WTC11 (cell line): ENCODE measurements around the gene EMP2.
"Not testable (repeated sequence)": the region's sequence is repeated elsewhere in the genome, so short reads cannot be mapped to it uniquely, and the experiment has no call there.

Experiments
- AFF4 ChIP-seq: sonication (generic); formaldehyde crosslinking; IDR thresholded peaks from 2 replicates; pipeline ENCODE4 v1.8.1; 2023; ENCODE audit warnings: mild to moderate bottlenecking, missing genetic modification reagents, borderline replicate concordance
- CREB1 ChIP-seq: sonication (generic); formaldehyde crosslinking; IDR thresholded peaks from 2 replicates; pipeline ENCODE4 v1.8.0; 2023; ENCODE audit warnings: mild to moderate bottlenecking, missing genetic modification reagents
- CREM ChIP-seq: sonication (generic); formaldehyde crosslinking; IDR thresholded peaks from 2 replicates; pipeline ENCODE4 v1.8.1; 2022; ENCODE audit warnings: mild to moderate bottlenecking, missing genetic modification reagents, moderate library complexity
- CTCF ChIP-seq: fragments of 200-600 bp; IDR thresholded peaks from 2 replicates; pipeline ENCODE4 v1.8.0; 2022; ENCODE audit warnings: antibody characterized with exemption
- ELF4 ChIP-seq: sonication (generic); formaldehyde crosslinking; IDR thresholded peaks from 2 replicates; pipeline ENCODE4 v1.8.1; 2022; ENCODE audit warnings: low read depth, mild to moderate bottlenecking, moderate library complexity, missing genetic modification reagents
- KAT7 ChIP-seq: sonication (generic); formaldehyde crosslinking; IDR thresholded peaks from 2 replicates; pipeline ENCODE4 v1.8.1; 2023; ENCODE audit warnings: missing genetic modification reagents, mild to moderate bottlenecking, borderline replicate concordance
- MYBL2 ChIP-seq: sonication (generic); formaldehyde crosslinking; IDR thresholded peaks from 2 replicates; pipeline ENCODE4 v1.8.1; 2023; ENCODE audit warnings: mild to moderate bottlenecking, moderate library complexity, missing genetic modification reagents
- PRDM15 ChIP-seq: sonication (generic); formaldehyde crosslinking; IDR thresholded peaks from 2 replicates; pipeline ENCODE4 v1.8.0; 2022; ENCODE audit warnings: missing genetic modification reagents
- SOX15 ChIP-seq: fragments of 250-450 bp; sonication (Bioruptor Pico); IDR thresholded peaks from 2 replicates; pipeline ENCODE4 v1.9.0; 2021; ENCODE audit warnings: mild to moderate bottlenecking
- ZNF263 ChIP-seq: sonication (generic); formaldehyde crosslinking; IDR thresholded peaks from 2 replicates; pipeline ENCODE4 v1.8.1; 2022; ENCODE audit warnings: low read depth, mild to moderate bottlenecking, moderate library complexity, missing genetic modification reagents
- TF ChIP-seq, protein P1 (sequence below): sonication (generic); formaldehyde crosslinking; IDR thresholded peaks from 2 replicates; pipeline ENCODE4 v1.8.1; 2023; ENCODE audit warnings: mild to moderate bottlenecking, moderate library complexity, missing genetic modification reagents
- TF ChIP-seq, protein P2 (sequence below): sonication (generic); formaldehyde crosslinking; IDR thresholded peaks from 2 replicates; pipeline ENCODE4 v1.8.0; 2023; ENCODE audit warnings: missing genetic modification reagents
- TF ChIP-seq, protein P3 (sequence below): sonication (generic); formaldehyde crosslinking; IDR thresholded peaks from 2 replicates; pipeline ENCODE4 v1.8.1; 2022; ENCODE audit warnings: missing genetic modification reagents, borderline replicate concordance
- TF ChIP-seq, protein P4 (sequence below): fragments of 250-450 bp; sonication (Bioruptor Pico); IDR thresholded peaks from 2 replicates; pipeline ENCODE4 v1.9.0; 2021; ENCODE audit warnings: mild to moderate bottlenecking

GRCh38 chr16:10533612-10534011 is 46.8 kb downstream of the EMP2 start:
- not testable (repeated sequence) for TF ChIP-seq ELF4 (CRISPR knock-in tag); CTCF; CREB1 (CRISPR knock-in tag); AFF4 (CRISPR knock-in tag); KAT7 (CRISPR knock-in tag); ZNF263 (CRISPR knock-in tag); PRDM15 (CRISPR knock-in tag); SOX15; CREM (CRISPR knock-in tag); MYBL2 (CRISPR knock-in tag)
- TF ChIP-seq, protein P1, sequence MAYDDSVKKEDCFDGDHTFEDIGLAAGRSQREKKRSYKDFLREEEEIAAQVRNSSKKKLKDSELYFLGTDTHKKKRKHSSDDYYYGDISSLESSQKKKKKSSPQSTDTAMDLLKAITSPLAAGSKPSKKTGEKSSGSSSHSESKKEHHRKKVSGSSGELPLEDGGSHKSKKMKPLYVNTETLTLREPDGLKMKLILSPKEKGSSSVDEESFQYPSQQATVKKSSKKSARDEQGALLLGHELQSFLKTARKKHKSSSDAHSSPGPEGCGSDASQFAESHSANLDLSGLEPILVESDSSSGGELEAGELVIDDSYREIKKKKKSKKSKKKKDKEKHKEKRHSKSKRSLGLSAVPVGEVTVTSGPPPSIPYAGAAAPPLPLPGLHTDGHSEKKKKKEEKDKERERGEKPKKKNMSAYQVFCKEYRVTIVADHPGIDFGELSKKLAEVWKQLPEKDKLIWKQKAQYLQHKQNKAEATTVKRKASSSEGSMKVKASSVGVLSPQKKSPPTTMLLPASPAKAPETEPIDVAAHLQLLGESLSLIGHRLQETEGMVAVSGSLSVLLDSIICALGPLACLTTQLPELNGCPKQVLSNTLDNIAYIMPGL, result not testable (repeated sequence)
- TF ChIP-seq, protein P2, sequence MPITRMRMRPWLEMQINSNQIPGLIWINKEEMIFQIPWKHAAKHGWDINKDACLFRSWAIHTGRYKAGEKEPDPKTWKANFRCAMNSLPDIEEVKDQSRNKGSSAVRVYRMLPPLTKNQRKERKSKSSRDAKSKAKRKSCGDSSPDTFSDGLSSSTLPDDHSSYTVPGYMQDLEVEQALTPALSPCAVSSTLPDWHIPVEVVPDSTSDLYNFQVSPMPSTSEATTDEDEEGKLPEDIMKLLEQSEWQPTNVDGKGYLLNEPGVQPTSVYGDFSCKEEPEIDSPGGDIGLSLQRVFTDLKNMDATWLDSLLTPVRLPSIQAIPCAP (CRISPR knock-in tag), result not testable (repeated sequence)
- TF ChIP-seq, protein P3, sequence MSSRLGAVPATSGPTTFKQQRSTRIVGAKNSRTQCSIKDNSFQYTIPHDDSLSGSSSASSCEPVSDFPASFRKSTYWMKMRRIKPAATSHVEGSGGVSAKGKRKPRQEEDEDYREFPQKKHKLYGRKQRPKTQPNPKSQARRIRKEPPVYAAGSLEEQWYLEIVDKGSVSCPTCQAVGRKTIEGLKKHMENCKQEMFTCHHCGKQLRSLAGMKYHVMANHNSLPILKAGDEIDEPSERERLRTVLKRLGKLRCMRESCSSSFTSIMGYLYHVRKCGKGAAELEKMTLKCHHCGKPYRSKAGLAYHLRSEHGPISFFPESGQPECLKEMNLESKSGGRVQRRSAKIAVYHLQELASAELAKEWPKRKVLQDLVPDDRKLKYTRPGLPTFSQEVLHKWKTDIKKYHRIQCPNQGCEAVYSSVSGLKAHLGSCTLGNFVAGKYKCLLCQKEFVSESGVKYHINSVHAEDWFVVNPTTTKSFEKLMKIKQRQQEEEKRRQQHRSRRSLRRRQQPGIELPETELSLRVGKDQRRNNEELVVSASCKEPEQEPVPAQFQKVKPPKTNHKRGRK (CRISPR knock-in tag), result not testable (repeated sequence)
- TF ChIP-seq, protein P4, sequence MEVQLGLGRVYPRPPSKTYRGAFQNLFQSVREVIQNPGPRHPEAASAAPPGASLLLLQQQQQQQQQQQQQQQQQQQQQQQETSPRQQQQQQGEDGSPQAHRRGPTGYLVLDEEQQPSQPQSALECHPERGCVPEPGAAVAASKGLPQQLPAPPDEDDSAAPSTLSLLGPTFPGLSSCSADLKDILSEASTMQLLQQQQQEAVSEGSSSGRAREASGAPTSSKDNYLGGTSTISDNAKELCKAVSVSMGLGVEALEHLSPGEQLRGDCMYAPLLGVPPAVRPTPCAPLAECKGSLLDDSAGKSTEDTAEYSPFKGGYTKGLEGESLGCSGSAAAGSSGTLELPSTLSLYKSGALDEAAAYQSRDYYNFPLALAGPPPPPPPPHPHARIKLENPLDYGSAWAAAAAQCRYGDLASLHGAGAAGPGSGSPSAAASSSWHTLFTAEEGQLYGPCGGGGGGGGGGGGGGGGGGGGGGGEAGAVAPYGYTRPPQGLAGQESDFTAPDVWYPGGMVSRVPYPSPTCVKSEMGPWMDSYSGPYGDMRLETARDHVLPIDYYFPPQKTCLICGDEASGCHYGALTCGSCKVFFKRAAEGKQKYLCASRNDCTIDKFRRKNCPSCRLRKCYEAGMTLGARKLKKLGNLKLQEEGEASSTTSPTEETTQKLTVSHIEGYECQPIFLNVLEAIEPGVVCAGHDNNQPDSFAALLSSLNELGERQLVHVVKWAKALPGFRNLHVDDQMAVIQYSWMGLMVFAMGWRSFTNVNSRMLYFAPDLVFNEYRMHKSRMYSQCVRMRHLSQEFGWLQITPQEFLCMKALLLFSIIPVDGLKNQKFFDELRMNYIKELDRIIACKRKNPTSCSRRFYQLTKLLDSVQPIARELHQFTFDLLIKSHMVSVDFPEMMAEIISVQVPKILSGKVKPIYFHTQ (CRISPR knock-in tag), result not testable (repeated sequence)
